Osteoblast (primary cell): ENCODE results near the gene CCL8. TPM values are rescaled to one million over a fixed set of nuclear protein-coding genes. Genes with fewer than 3 reads are reported as not detected.

ENCODE experiments used
- DNase-seq: peaks from one replicate; pipeline ENCODE4 v3.0.0; 2011; ENCODE audit warnings: low spot score, mixed read lengths; ENCODE audit not compliant: insufficient read length; ENCODE audit errors: missing footprints
- H2AFZ ChIP-seq: 2 replicates; pipeline ENCODE4 v1.6.0; 2011; ENCODE audit warnings: mild to moderate bottlenecking, low read length
- H3K27ac ChIP-seq: 2 replicates; pipeline ENCODE4 v1.5.1; 2011; ENCODE audit warnings: mild to moderate bottlenecking, low read depth, low read length, moderate library complexity
- H3K27me3 ChIP-seq: 2 replicates; pipeline ENCODE4 v1.6.0; 2012; ENCODE audit warnings: mild to moderate bottlenecking, control low read depth, inconsistent platforms, low read length, moderate library complexity; ENCODE audit not compliant: insufficient read depth
- H3K36me3 ChIP-seq: 2 replicates; pipeline ENCODE4 v1.5.1; 2011; ENCODE audit warnings: mild to moderate bottlenecking, low read length, control low read depth, moderate library complexity; ENCODE audit not compliant: insufficient read depth
- H3K4me1 ChIP-seq: 2 replicates; pipeline ENCODE4 v1.5.1; 2011; ENCODE audit warnings: mild to moderate bottlenecking, low read length, control low read depth, moderate library complexity; ENCODE audit not compliant: insufficient read depth
- H3K4me2 ChIP-seq: 2 replicates; pipeline ENCODE4 v1.6.0; 2011; ENCODE audit warnings: mild to moderate bottlenecking, low read length; ENCODE audit not compliant: insufficient read depth
- H3K4me3 ChIP-seq: fragments of 200-600 bp; sonication (generic); 3 replicates; pipeline ENCODE4 v1.5.1; 2012; ENCODE audit warnings: mild to moderate bottlenecking, low read length, inconsistent platforms; ENCODE audit not compliant: insufficient read depth
- H3K79me2 ChIP-seq: 2 replicates; pipeline ENCODE4 v1.6.0; 2012; ENCODE audit warnings: mild to moderate bottlenecking, low read length, control low read depth, inconsistent platforms; ENCODE audit not compliant: insufficient read depth
- H3K9me3 ChIP-seq: 2 replicates; pipeline ENCODE4 v1.5.1; 2011; ENCODE audit warnings: low read depth, low read length, control low read depth
- H4K20me1 ChIP-seq: 2 replicates; pipeline ENCODE4 v1.6.0; 2012; ENCODE audit warnings: mild to moderate bottlenecking, low read length, control low read depth; ENCODE audit not compliant: insufficient read depth
- total RNA-seq: library from RNA; depleted of rRNA; stranded (reverse); fragments of >200 nt; gene quantifications from 2 replicates; pipeline ENCODE4 v1.2.3, GENCODE V29; 2012
- TF ChIP-seq, protein P1 (sequence below): IDR thresholded peaks from 2 replicates; pipeline ENCODE4 v1.5.1; 2011; ENCODE audit warnings: mild to moderate bottlenecking, low read depth, low read length, moderate library complexity; ENCODE audit errors: extremely low read depth

Gene CCL8
- total RNA-seq, 1 donor: 0.36 TPM

- no peaks in the 10 kb centered on the region for H3K79me2 ChIP-seq
- TF ChIP-seq, protein P1, sequence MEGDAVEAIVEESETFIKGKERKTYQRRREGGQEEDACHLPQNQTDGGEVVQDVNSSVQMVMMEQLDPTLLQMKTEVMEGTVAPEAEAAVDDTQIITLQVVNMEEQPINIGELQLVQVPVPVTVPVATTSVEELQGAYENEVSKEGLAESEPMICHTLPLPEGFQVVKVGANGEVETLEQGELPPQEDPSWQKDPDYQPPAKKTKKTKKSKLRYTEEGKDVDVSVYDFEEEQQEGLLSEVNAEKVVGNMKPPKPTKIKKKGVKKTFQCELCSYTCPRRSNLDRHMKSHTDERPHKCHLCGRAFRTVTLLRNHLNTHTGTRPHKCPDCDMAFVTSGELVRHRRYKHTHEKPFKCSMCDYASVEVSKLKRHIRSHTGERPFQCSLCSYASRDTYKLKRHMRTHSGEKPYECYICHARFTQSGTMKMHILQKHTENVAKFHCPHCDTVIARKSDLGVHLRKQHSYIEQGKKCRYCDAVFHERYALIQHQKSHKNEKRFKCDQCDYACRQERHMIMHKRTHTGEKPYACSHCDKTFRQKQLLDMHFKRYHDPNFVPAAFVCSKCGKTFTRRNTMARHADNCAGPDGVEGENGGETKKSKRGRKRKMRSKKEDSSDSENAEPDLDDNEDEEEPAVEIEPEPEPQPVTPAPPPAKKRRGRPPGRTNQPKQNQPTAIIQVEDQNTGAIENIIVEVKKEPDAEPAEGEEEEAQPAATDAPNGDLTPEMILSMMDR: no peak
- H3K27me3 ChIP-seq: no peaks in the 10 kb centered on the region
- H3K27ac ChIP-seq: no peak overlapping the region
- no peak overlapping the region for H3K4me3 ChIP-seq
- no peak overlapping the region for H3K4me2 ChIP-seq
- H3K9me3 ChIP-seq: no peaks in the 10 kb centered on the region
- no peaks in the 10 kb centered on the region for H4K20me1 ChIP-seq
- no peaks in the 10 kb centered on the region for H3K36me3 ChIP-seq
- H3K4me1 ChIP-seq: peaks cover 9% of the 10 kb centered on the region
- H2AFZ ChIP-seq: no peak overlapping the region
- DNase-seq: no peak
These were observed 35.7 kb upstream of the CCL8 start for GRCh38 chr17:34283571-34283970.

DNA sequence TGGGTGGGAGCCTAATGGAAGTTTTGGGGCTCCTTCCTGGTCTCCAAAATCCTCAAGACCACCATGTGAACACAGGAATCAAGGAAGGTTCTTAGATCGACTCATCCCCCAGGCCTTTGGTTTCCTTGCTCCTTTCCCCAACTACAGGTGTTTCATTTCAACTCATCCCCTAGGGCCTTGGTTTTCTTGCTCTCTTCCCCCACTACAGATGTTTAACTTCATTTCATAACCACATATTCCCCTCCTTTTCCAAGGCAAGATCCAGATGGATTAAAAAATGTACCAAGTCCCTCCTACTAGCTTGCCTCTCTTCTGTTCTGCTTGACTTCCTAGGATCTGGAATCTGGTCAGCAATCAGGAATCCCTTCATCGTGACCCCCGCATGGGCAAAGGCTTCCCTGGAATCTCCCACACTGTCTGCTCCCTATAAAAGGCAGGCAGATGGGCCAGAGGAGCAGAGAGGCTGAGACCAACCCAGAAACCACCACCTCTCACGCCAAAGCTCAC, 33.9 kb upstream of the CCL8 start, which contains the start of gene CCL11:
Gene CCL11, plus strand, starts transcription at position 457 of the 507 bp plus-strand sequence. CDS start 67 bp downstream, outside the sequence.
- TF ChIP-seq, protein P1: no peak
- no peak for DNase-seq
- Histone ChIP-seq H3K4me1 (peaks cover 9% of the 10 kb centered on the region), H3K36me3 (no peaks in the 10 kb centered on the region), H3K9me3 (no peaks in the 10 kb centered on the region), H3K79me2 (no peaks in the 10 kb centered on the region), H3K4me3 (no peak within 1 kb of the TSS), H3K27me3 (no peaks in the 10 kb centered on the region), H4K20me1 (no peaks in the 10 kb centered on the region), H3K4me2 (no peak within 1 kb of the TSS), H3K27ac (no peak within 1 kb of the TSS), H2AFZ (no peak within 1 kb of the TSS)

DNA sequence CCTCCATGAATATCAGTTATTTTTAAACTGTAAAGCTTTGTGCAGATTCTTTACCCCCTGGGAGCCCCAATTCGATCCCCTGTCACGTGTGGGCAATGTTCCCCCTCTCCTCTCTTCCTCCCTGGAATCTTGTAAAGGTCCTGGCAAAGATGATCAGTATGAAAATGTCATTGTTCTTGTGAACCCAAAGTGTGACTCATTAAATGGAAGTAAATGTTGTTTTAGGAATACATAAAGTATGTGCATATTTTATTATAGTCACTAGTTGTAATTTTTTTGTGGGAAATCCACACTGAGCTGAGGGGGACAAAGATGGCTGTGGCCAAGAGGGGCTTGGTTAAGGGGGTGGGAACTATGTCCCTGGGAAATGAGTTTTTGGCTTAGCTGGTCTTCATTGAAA, 31.4 kb upstream of the CCL8 start:
- TF ChIP-seq, protein P1: no peak
- H3K4me3 ChIP-seq: no peak overlapping the region
- no peaks in the 10 kb centered on the region for H4K20me1 ChIP-seq
- no peaks in the 10 kb centered on the region for H3K79me2 ChIP-seq
- H2AFZ ChIP-seq: no peak overlapping the region
- H3K4me2 ChIP-seq: peak overlapping the region; percentile 48
- no peak for DNase-seq
- H3K9me3 ChIP-seq: no peaks in the 10 kb centered on the region
- H3K27ac ChIP-seq: no peak overlapping the region
- H3K4me1 ChIP-seq: peaks cover 9% of the 10 kb centered on the region
- H3K27me3 ChIP-seq: no peaks in the 10 kb centered on the region
- no peaks in the 10 kb centered on the region for H3K36me3 ChIP-seq

GRCh38 chr17:34290586-34290985, 28.6 kb upstream of the CCL8 start:
- Histone ChIP-seq H3K36me3 (no peaks in the 10 kb centered on the region), H3K4me1 (peaks cover 9% of the 10 kb centered on the region)

More at GRCh38 chr17:34290586-34290985, 28.6 kb upstream of the CCL8 start:
- Histone ChIP-seq H3K4me2 (no peak overlapping the region), H3K79me2 (no peaks in the 10 kb centered on the region), H3K4me3 (no peak overlapping the region), H4K20me1 (no peaks in the 10 kb centered on the region), H3K27ac (no peak overlapping the region), H3K9me3 (no peaks in the 10 kb centered on the region), H3K27me3 (no peaks in the 10 kb centered on the region), H2AFZ (no peak overlapping the region)
- TF ChIP-seq, protein P1: no peak
- no peak for DNase-seq
